NCI-H82 (cell line): ENCODE results near the gene SELENOI.

Source experiments
- DNase-seq: peaks from one replicate; lab custom pipeline; 2025; lab: John Stamatoyannopoulos, UW

The SELENOI gene

GRCh38 chr2:26412091-26412673 is 66.2 kb downstream of the SELENOI start:
- no peak for DNase-seq

GRCh38 chr2:26414311-26414710 is 68.4 kb downstream of the SELENOI start:
- peak; percentile 24 for DNase-seq

- no peak for DNase-seq
These were observed 76.0 kb downstream of the SELENOI start for GRCh38 chr2:26421961-26422360.

- peak; percentile 42 for DNase-seq
These were observed 77.1 kb downstream of the SELENOI start for GRCh38 chr2:26422947-26423629.

- no peak for DNase-seq
These were observed 77.8 kb downstream of the SELENOI start for GRCh38 chr2:26423750-26424149.

DNA sequence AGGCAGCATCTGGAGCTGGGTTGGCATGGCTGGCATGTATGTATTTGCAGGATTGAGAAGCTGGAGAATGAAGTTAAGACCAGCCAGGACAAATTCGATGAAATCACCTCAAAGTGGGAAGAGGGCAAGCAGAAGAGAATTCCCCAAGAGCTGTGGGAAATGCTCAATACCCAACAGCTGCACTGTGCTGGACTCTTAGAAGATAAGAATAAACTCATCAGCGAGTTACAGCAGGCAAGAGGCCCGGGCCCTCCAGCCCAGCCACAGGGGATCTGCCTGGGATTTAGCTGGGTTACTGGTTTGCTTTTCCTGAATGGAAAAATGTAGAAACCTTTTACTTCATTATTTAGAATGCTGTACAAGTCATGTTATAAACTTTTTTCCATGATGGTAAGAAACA is 78.3 kb downstream of the SELENOI start:
- no peak for DNase-seq

DNA sequence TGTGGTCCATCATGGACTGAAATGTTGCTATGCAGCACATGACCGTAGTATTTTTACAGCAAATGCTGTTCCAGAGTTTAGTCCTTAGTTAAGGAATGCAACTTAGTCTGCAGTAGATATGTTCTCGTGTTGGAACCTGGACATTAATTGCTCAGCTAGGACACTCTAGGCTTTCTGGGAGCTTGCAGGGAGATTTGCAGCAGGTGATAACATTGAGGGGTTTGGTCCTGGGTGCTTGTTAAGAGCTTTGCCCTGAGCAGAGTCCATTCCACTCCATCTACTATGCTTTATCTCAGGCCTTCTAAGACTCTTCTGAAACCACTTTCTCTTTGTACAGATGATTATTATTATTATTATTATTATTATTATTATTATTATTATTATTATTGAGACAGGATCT is 82.9 kb downstream of the SELENOI start:
- no peak for DNase-seq

GRCh38 chr2:26429779-26430578 is 84.0 kb downstream of the SELENOI start:
- DNase-seq, result no peak

GRCh38 chr2:26430826-26431225 is 84.9 kb downstream of the SELENOI start:
- no peak for DNase-seq

DNA sequence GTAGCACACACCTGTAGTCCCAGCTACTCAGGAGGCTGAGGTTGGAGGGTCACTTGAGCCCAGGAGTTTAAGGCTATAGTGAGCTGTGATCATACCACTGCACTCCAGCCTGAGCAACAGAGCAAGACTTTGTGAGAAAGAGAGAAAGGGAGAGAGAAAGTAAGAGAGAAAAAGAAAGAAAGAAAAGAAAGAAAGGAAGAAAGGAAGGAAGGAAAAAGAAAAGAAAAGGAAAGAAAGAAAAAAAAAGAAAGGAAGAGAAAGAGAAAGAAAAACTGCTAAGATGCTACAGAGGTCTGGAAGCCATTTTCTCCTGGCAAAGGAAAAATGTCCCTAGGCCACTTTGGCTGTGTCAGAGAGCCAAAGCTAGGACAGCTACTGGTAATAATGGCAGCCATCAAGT is 86.4 kb downstream of the SELENOI start:
- no peak for DNase-seq

- no peak for DNase-seq
These were observed 86.9 kb downstream of the SELENOI start for GRCh38 chr2:26432859-26433258.

GRCh38 chr2:26435106-26435505 is 89.2 kb downstream of the SELENOI start:
- no peak for DNase-seq

DNA sequence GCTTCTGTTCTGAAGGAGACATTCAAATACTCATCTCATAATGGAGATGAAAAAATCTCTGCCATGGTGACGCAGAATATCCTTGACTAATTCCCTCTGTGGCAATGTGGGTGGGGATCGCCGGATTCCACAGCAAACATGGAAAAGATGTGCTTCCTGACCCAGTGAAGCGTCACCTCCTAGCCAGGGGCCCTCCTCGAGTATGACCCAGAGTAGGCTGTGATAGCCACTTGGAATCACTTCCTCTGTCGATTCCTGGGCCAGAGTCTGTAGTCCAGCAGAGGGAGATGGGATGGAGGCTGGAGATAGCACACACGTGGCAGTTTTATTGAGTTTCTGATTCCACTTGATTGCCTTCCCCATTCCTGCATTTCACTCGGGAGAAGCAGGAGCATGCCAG is 92.6 kb downstream of the SELENOI start:
- no peak for DNase-seq

DNA sequence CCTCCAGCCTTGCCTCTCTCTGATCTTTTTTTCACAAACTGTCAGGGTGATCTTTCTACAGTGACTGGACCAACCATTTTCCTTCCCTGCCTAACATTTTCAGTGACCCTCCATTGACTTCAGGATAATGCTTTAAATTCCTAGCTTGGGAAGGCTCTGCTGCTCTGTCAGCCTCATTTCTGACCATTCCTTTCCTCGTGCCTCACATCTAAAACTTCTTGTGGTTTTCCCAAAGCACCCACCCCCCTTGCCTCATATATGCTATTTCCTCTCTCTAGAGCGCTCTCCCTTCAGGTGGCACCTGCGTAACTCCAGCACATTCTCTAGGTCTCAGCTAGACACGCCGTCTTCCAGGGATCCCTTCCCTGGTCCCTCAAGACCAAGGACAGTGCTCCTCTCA is 93.0 kb downstream of the SELENOI start:
- DNase-seq, result no peak

DNA sequence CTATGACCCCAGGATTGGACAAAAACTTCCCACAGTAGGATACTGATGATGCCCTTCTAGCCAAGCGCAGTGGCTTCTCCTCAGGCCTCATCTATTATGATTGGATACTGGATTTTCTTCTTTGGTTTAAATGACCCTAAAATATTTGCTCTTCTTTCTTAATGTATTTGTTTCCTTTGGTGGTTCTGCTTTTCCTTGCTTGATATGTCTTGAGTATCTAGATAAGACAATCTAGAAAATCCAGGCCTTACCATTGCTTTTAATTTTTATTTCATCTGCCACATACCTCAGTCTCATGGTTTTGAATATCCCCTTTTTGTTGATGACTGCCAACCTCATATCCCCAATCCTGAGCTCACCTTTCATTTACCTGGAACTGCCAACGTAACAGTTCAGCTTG is 96.4 kb downstream of the SELENOI start:
- no peak for DNase-seq

GRCh38 chr2:26442707-26443106 is 96.8 kb downstream of the SELENOI start:
- DNase-seq, result no peak

- DNase-seq, result no peak
These were observed 98.3 kb downstream of the SELENOI start for GRCh38 chr2:26444236-26444635.
